K562 (cell line): ENCODE data around the gene TMEM131. TPM values are rescaled to one million over a fixed set of nuclear protein-coding genes. Genes with fewer than 3 reads are reported as not detected.

Experiments
- ATAC-seq: fragments of 200-7000 bp; cut with Tn5 transposase; 3 replicates; pipeline ENCODE4 v1.9.1; 2020; ENCODE audit warnings: moderate library complexity
- BruUV-seq: library from RNA; stranded (reverse); fragments of 400-500 nt; replicated peaks from 2 replicates; lab custom pipeline; 2021; lab: Mats Ljungman, UMichigan
- CTCF ChIA-PET: fragments of 300-600 bp; formaldehyde crosslinking; extraction: SDS; loops from one replicate; lab custom pipeline; 2021; ENCODE audit warnings: low intra/inter-chr PET ratio; lab: Yijun Ruan, JAX
- POLR2A ChIA-PET: fragments of 300-600, 350-650 bp; sonication (Branson Sonifier 250); formaldehyde crosslinking; extraction: SDS; loops from one replicate; lab custom pipeline; 2021; ENCODE audit warnings: antibody characterized with exemption, inconsistent platforms; lab: Yijun Ruan, JAX
- DNase-seq, 4 experiments: peaks; one replicate each; pipeline versions ENCODE4 v3.0.0 to v3.0.0-alpha.2; 2011 to 2018; ENCODE audit warnings: low spot score in 3 of 4, mixed read lengths in 3 of 4; ENCODE audit errors: extremely low read depth in 1 of 4
- FAIRE-seq: peaks from 2 replicates; lab custom pipeline; 2011; peaks lifted over from hg19 to GRCh38; lab: Jason Lieb, UNC
- H2AFZ ChIP-seq: 2 replicates; pipeline ENCODE4 v1.6.0; 2011; ENCODE audit warnings: low read depth, low read length, control low read depth, inconsistent platforms
- H3K27ac ChIP-seq: fragments of 200-600 bp; 3 replicates; pipeline ENCODE4 v1.8.0; 2011; ENCODE audit warnings: low read depth, mild to moderate bottlenecking, control low read depth, inconsistent platforms, low read length, moderate library complexity, mixed read lengths; ENCODE audit errors: extremely low read depth
- H3K27me3 ChIP-seq, 2 experiments: fragments of 300-600 bp in 1 of 2; 2 replicates in 1 of 2; 3 replicates in 1 of 2; pipeline versions ENCODE4 v1.6.0 to v1.8.0; 2011; ENCODE audit warnings: inconsistent platforms in 2 of 2, low read length in 2 of 2, mild to moderate bottlenecking in 1 of 2, mixed read lengths in 1 of 2, moderate library complexity in 1 of 2; ENCODE audit not compliant: control insufficient read depth in 2 of 2, insufficient read depth in 2 of 2
- H3K36me3 ChIP-seq: fragments of 300-600 bp; 3 replicates; pipeline ENCODE4 v1.8.0; 2011; ENCODE audit warnings: mild to moderate bottlenecking, low read length, inconsistent platforms; ENCODE audit not compliant: control insufficient read depth, insufficient read depth
- H3K4me1 ChIP-seq, 2 experiments: fragments of 200-600 bp in 1 of 2; replicated peaks in 1 of 2; 2 replicates in 1 of 2; 3 replicates in 1 of 2; pipeline versions ENCODE4 v1.5.1 to v1.8.0; 2011; ENCODE audit warnings: inconsistent platforms in 2 of 2, low read length in 2 of 2, mild to moderate bottlenecking in 1 of 2, mixed read lengths in 1 of 2, moderate library complexity in 1 of 2; ENCODE audit not compliant: control insufficient read depth in 2 of 2, insufficient read depth in 2 of 2
- H3K4me2 ChIP-seq: 2 replicates; pipeline ENCODE4 v1.6.1; 2011; ENCODE audit warnings: low read length, control low read depth, inconsistent platforms, mixed read lengths; ENCODE audit not compliant: insufficient read depth
- H3K4me3 ChIP-seq: fragments of 200-600 bp; sonication (generic), shearing (Covaris generic); 2 replicates; pipeline ENCODE4 v1.5.1; 2016; ENCODE audit warnings: control low read depth, inconsistent platforms
- H3K79me2 ChIP-seq: fragments of 200-600 bp; 3 replicates; pipeline ENCODE4 v1.8.0; 2011; ENCODE audit warnings: low read length, inconsistent platforms; ENCODE audit not compliant: control insufficient read depth, insufficient read depth
- H3K9ac ChIP-seq, 2 experiments: 2 replicates each; pipeline versions ENCODE4 v1.6.0 to v1.6.1; 2011; ENCODE audit warnings: low read depth in 2 of 2, low read length in 2 of 2, control low read depth in 1 of 2, inconsistent platforms in 1 of 2, mild to moderate bottlenecking in 1 of 2, mixed read lengths in 1 of 2; ENCODE audit not compliant: insufficient read depth in 1 of 2
- H3K9me1 ChIP-seq: one replicate; pipeline ENCODE4 v1.6.0; 2011; ENCODE audit warnings: inconsistent platforms, mild to moderate bottlenecking, low read length, moderate library complexity; ENCODE audit not compliant: control insufficient read depth, insufficient read depth
- H3K9me3 ChIP-seq: replicated peaks from 2 replicates; pipeline ENCODE4 v1.5.1; 2011; ENCODE audit warnings: low read depth, low read length, inconsistent platforms; ENCODE audit not compliant: control insufficient read depth, insufficient read depth
- H4K20me1 ChIP-seq: replicated peaks from 2 replicates; pipeline ENCODE4 v1.6.1; 2011; ENCODE audit warnings: low read length, inconsistent platforms, mixed read lengths; ENCODE audit not compliant: control insufficient read depth, insufficient read depth
- CTCF ChIP-seq, 3 experiments: IDR thresholded peaks in 2 of 3; conservative IDR thresholded peaks in 1 of 3; 2 replicates each; pipeline ENCODE4 v1.5.1; 2011 to 2012; ENCODE audit warnings: low read length in 3 of 3, mild to moderate bottlenecking in 3 of 3, control low read depth in 2 of 3, improper control_type of control experiment in 1 of 3, inconsistent platforms in 1 of 3, low read depth in 1 of 3, mixed read lengths in 1 of 3, moderate library complexity in 1 of 3; ENCODE audit not compliant: insufficient read depth in 2 of 3
- E2F6 ChIP-seq, 2 experiments: IDR thresholded peaks; 2 replicates each; pipeline ENCODE4 v1.6.1; 2011; ENCODE audit warnings: borderline replicate concordance in 1 of 2, control low read depth in 1 of 2, low read depth in 1 of 2, low read length in 1 of 2, mild to moderate bottlenecking in 1 of 2, mixed read lengths in 1 of 2, moderate library complexity in 1 of 2; ENCODE audit not compliant: insufficient read depth in 1 of 2, insufficient read length in 1 of 2, poor library complexity in 1 of 2, severe bottlenecking in 1 of 2; ENCODE audit errors: extremely low read depth in 1 of 2
- FOXJ3 ChIP-seq: sonication (generic); formaldehyde crosslinking; IDR thresholded peaks from 2 replicates; pipeline ENCODE4 v1.4.0; 2020; ENCODE audit warnings: mild to moderate bottlenecking, missing genetic modification reagents
- PREB ChIP-seq: sonication (generic); formaldehyde crosslinking; IDR thresholded peaks from 2 replicates; pipeline ENCODE4 v1.8.1; 2023; ENCODE audit warnings: mild to moderate bottlenecking, missing genetic modification reagents
- SAFB ChIP-seq: fragments of 200-400 bp; formaldehyde crosslinking; IDR thresholded peaks from 2 replicates; pipeline ENCODE4 v1.6.1; 2017; ENCODE audit warnings: low read depth, low read length, borderline replicate concordance
- ZBTB33 ChIP-seq: sonication (generic); formaldehyde crosslinking; IDR thresholded peaks from 2 replicates; pipeline ENCODE4 v1.8.1; 2023; ENCODE audit warnings: mild to moderate bottlenecking, missing genetic modification reagents
- WGBS: fragments of 100-300 bp; shearing (Covaris generic); methylation state at CpG from one replicate; pipeline ENCODE4 v1.1.6; 2016; ENCODE audit warnings: low coverage, mixed read lengths; ENCODE audit not compliant: insufficient coverage; ENCODE audit errors: missing lambda C conversion rate; 5-methylcytosine and 5-hydroxymethylcytosine counted together
- in situ Hi-C: fragments of 300-500 bp; cut with MboI; formaldehyde crosslinking; loops from 4 replicates; pipeline ENCODE4 v1.15.0; 2018; ENCODE audit warnings: inconsistent platforms, mixed read lengths
- intact Hi-C: fragments of 100-400 bp; cut with micrococcal nuclease; formaldehyde crosslinking; loops from 2 replicates; pipeline ENCODE4 v1.14.2; 2022
- polyA plus RNA-seq, 8 experiments: library from polyadenylated mRNA; depleted of rRNA in 4 of 8; stranded (reverse) in 5 of 8; unstranded in 3 of 8; fragments of >200 nt; fragmentation: Nextera tagmentation in 2 of 8; fragmentation: Illumina TruSeq in 1 of 8; extraction: Ambion mirVana in 2 of 8; extraction: Trizol in 1 of 8; gene quantifications; 2 replicates each; pipeline versions ENCODE4 v1.2.1 to v1.2.3, GENCODE V29; 2011 to 2014; ENCODE audit warnings: inconsistent platforms in 1 of 8, missing spikeins in 1 of 8
- total RNA-seq, 7 experiments: library from RNA; depleted of rRNA in 6 of 7; stranded (reverse); fragments of >200 nt in 6 of 7; fragmentation: Illumina TruSeq in 2 of 7; extraction: Trizol in 2 of 7; gene quantifications; 2 replicates each; pipeline versions ENCODE4 v1.2.1 to v1.2.3, GENCODE V29; 2011 to 2021; ENCODE audit warnings: low replicate concordance in 1 of 7

Gene TMEM131
- total and polyA plus RNA-seq, 9 of the 15 experiments (the other 6 are each of a cell fraction or from before 2014, with no cell fraction given) = 2.5 to 21.1 (median 12.4) TPM

GRCh38 chr2:97724946-97725688, 270.6 kb downstream of the TMEM131 start:
- no peaks in the 10 kb centered on the region for H3K79me2 ChIP-seq
- H3K4me3 ChIP-seq = no peak overlapping the region
- BruUV-seq = no TSS peak
- intact Hi-C loops = no loop called here
- no peak overlapping the region for H3K27ac ChIP-seq
- 54% methylated on average over 27 of the region's 31 CpGs for WGBS
- no peak for FAIRE-seq
- no peaks in the 10 kb centered on the region for H3K36me3 ChIP-seq
- ATAC-seq = no peak
- DNase-seq = no peak
- ChIA-PET CTCF (no interaction called here), POLR2A (no interaction called here)
- no peaks in the 10 kb centered on the region for H3K9me1 ChIP-seq
- H3K27me3 ChIP-seq = peaks cover 0 to 32% of the 10 kb centered on the region in 2 experiments; a peak in 2 of 5 replicates
- H3K4me1 ChIP-seq = peaks cover 0 to 17% of the 10 kb centered on the region in 2 experiments; a peak in 1 of 5 replicates
- TF ChIP-seq SAFB = no peak
- TF ChIP-seq E2F6 (IDR thresholded peaks at IDR 0.05; ENCODE audit: borderline replicate concordance in 1 of 2, extremely low read depth in 1 of 2, insufficient read depth in 1 of 2, insufficient read length in 1 of 2, low read depth in 1 of 2, low read length in 1 of 2, poor library complexity in 1 of 2, severe bottlenecking in 1 of 2) = no peak
- TF ChIP-seq ZBTB33 (CRISPR knock-in tag) = peak; percentile 33; the same call in 1 of the 2 replicates
- TF ChIP-seq PREB (CRISPR knock-in tag) = no peak
- peak in 1 of 3 experiments; percentile 8; a peak in 1 of 6 replicates for TF ChIP-seq CTCF (IDR thresholded peaks at IDR 0.05 in 2 of 3, conservative IDR thresholded peaks at IDR 0.05 in 1 of 3; ENCODE audit: insufficient read depth in 2 of 3, low read depth in 1 of 3, low read length in 3 of 3)
- TF ChIP-seq FOXJ3 (CRISPR knock-in tag) = no peak
- TF ChIP-seq, all 486 proteins: peak for 2
- in situ Hi-C loops = no loop called here
- no peak overlapping the region for H2AFZ ChIP-seq
- H3K9me3 ChIP-seq = no peaks in the 10 kb centered on the region
- no peak overlapping the region for H3K9ac ChIP-seq
- H4K20me1 ChIP-seq = no peaks in the 10 kb centered on the region
- H3K4me2 ChIP-seq = no peak overlapping the region
